Ramos (cell line): Measurements from ENCODE around the gene ZFP92.

Experiments
- in situ Hi-C: fragments of 300-500 bp; cut with MboI; formaldehyde crosslinking; loops from one replicate; pipeline ENCODE4 v1.14.3; 2022; ENCODE audit warnings: low sequenced_read_pairs; ENCODE audit not compliant: unreplicated experiment

ZFP92 gene

GRCh38 chrX:153448556-153449367 is 37.5 kb downstream of the ZFP92 start:
- in situ Hi-C loops = no loop called here

- in situ Hi-C loops = no loop called here
Observed at GRCh38 chrX:153449368-153450113, 38.3 kb downstream of the ZFP92 start.

- in situ Hi-C loops = no loop called here
Observed at GRCh38 chrX:153450114-153450948, 39.1 kb downstream of the ZFP92 start.

- in situ Hi-C loops = no loop called here
Observed at GRCh38 chrX:153450949-153451277, 39.6 kb downstream of the ZFP92 start.

- in situ Hi-C loops = no loop called here
Observed at GRCh38 chrX:153454901-153455550, 43.8 kb downstream of the ZFP92 start.

- in situ Hi-C loops = no loop called here
Observed at GRCh38 chrX:153455571-153455970, 44.3 kb downstream of the ZFP92 start.

GRCh38 chrX:153456161-153456560 is 44.9 kb downstream of the ZFP92 start:
- in situ Hi-C loops = no loop called here

- in situ Hi-C loops = no loop called here
Observed at GRCh38 chrX:153456704-153457103, 45.4 kb downstream of the ZFP92 start.

GRCh38 chrX:153457136-153457825 is 46.0 kb downstream of the ZFP92 start:
- in situ Hi-C loops = no loop called here

- in situ Hi-C loops = no loop called here
Observed at GRCh38 chrX:153457827-153458466, 46.7 kb downstream of the ZFP92 start.

- in situ Hi-C loops = no loop called here
Observed at GRCh38 chrX:153458476-153458875, 47.2 kb downstream of the ZFP92 start.

- in situ Hi-C loops = no loop called here
Observed at GRCh38 chrX:153459986-153460385, 48.7 kb downstream of the ZFP92 start.

- in situ Hi-C loops = no loop called here
Observed at GRCh38 chrX:153460826-153461225, 49.6 kb downstream of the ZFP92 start.
